HG03066 (cell line): ENCODE results near the gene MMP19.

Source experiments
- ATAC-seq: cut with Tn5 transposase; IDR thresholded peaks from one replicate; pipeline ENCODE4 v1.9.1; 2021; ENCODE audit warnings: low read depth; ENCODE audit not compliant: unreplicated experiment

The MMP19 gene

GRCh38 chr12:55816881-55817344 is 25.8 kb downstream of the MMP19 start:
- no peak for ATAC-seq

- no peak for ATAC-seq
Observed at GRCh38 chr12:55815473-55815872, 27.3 kb downstream of the MMP19 start.

GRCh38 chr12:55814257-55814656 is 28.5 kb downstream of the MMP19 start:
- no peak for ATAC-seq

- no peak for ATAC-seq
Observed at GRCh38 chr12:55812088-55812487, 30.6 kb downstream of the MMP19 start.

GRCh38 chr12:55809274-55809673 is 33.5 kb downstream of the MMP19 start:
- ATAC-seq: no peak

GRCh38 chr12:55806982-55807381 is 35.8 kb downstream of the MMP19 start:
- no peak for ATAC-seq

- no peak for ATAC-seq
Observed at GRCh38 chr12:55797550-55797949, 45.2 kb downstream of the MMP19 start.

- no peak for ATAC-seq
Observed at GRCh38 chr12:55797068-55797467, 45.7 kb downstream of the MMP19 start.

- no peak for ATAC-seq
Observed at GRCh38 chr12:55795950-55796349, 46.8 kb downstream of the MMP19 start.

- no peak for ATAC-seq
Observed at GRCh38 chr12:55789893-55790292, 52.8 kb downstream of the MMP19 start.

GRCh38 chr12:55789171-55789570 is 53.6 kb downstream of the MMP19 start:
- no peak for ATAC-seq

GRCh38 chr12:55788546-55788945 is 54.2 kb downstream of the MMP19 start:
- no peak for ATAC-seq
